Esophagus squamous epithelium (tissue), 4 donors: Measurements from ENCODE around the gene ANO8.

ENCODE experiments used
- CTCF ChIP-seq, 6 experiments: fragments of 450-650 bp in 4 of 6; fragments of 200-600 bp in 2 of 6; sonication (generic) in 2 of 6; IDR thresholded peaks; one replicate each; pipeline ENCODE4 v1.5.1; 2016 to 2019; ENCODE audit warnings: antibody characterized with exemption in 6 of 6, mild to moderate bottlenecking in 4 of 6, moderate library complexity in 4 of 6
- POLR2A ChIP-seq, 4 donors: fragments of 450-650 bp; IDR thresholded peaks; one replicate each; pipeline ENCODE4 v1.6.1; 2017; ENCODE audit warnings: antibody characterized with exemption in 4 of 4, mild to moderate bottlenecking in 4 of 4, moderate library complexity in 3 of 4

DNA sequence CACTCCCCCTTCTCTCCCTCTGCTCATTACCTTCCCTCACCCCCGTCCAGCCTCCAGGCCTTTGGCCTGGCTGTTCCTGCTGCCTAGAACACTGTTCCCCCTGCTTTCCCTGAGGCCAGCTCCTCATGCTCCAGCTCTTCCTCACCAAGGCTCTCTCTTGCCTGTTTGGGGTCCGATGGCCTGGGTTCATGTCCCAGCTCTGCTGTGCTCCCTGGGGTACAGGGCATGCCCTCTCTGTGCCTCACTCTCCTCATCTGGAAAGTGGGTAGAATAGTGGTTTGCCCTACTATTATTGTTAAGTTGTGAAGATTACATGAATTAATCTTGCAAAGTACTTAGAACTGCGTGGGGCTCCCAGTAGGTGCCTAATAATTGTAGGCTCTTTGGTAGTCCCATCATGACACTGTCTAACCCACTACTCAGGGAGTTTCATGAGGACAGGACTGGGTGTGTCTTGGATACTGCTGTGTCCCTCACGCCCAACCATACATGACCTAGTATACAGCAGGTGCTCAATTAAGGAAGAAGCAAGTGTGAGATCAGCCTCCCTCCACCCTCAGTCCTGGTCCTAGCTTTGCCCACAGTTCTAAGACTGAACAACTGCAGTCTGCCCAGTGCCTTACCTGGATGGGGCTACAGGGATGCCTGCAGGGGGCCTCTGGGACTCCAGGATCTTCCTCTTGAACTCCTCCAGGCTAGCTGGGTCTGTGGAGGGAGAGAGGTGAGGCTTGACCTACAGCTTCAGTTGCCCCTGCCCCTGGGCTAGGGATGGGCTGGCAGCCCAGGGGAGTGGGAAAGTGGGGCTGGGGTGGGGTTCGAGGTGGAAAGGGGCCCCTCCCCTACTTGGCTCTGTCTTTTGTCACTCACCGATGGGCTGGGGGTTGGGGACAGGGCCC lies 25.5 kb upstream of the ANO8 start:
- TF ChIP-seq CTCF (IDR thresholded peaks at IDR 0.05), result no peak
- TF ChIP-seq POLR2A (IDR thresholded peaks at IDR 0.05), result no peak
